22Rv1 (cell line): ENCODE measurements around the gene FLACC1.
A peak's percentile ranks its signal among the peaks of the same experiment; 100 is the strongest.

Experiments used
- H3K27ac ChIP-seq: fragments of 450-650 bp; 2 replicates; pipeline ENCODE4 v1.5.1; 2017
- ZFX ChIP-seq: fragments of 450-650 bp; IDR thresholded peaks from 2 replicates; pipeline ENCODE4 v1.6.1; 2017; ENCODE audit warnings: antibody characterized with exemption, borderline replicate concordance
- TF ChIP-seq, protein P1 (sequence below): fragments of 450-650 bp; IDR thresholded peaks from 2 replicates; pipeline ENCODE4 v1.5.1; 2017; ENCODE audit warnings: mild to moderate bottlenecking

Gene FLACC1

DNA sequence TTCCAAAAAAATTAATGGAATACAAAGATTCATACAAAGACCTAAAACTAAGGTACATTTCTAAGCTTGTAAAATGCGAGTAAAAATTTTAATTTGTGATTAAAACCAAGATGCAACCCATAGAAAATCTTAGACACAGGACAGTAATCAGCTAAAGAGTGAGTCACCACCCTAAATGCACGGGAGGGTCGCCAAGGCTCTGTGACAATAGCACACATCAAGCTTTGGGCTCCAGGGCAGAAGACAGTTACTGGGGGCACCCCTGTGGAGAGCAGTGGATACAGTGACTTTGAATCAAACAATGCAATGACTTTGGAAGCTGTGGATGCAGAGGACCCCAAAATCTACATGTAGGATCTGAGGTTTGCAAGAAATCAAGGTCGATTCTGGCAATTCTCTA, 7.5 kb downstream of the FLACC1 start:
- no peak for TF ChIP-seq ZFX
- H3K27ac ChIP-seq = no peak overlapping the region

DNA sequence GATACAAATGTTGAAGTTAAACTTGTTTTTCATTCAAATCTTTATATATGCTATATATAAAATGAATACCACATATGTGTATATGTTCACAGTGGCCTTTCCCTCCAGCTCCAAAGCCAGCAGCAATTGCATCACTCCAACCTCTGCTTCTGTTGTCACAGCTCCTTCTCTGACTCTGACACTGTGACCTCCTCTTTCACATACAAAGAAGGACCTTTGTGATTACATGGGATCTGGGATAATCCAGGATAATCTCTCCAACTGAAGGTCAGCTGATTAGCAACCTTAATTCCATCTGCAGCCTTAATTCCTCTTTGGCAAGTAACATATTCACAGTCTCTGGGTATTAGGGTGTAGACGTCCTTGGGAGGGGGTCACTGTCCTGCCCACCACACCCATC, 8.4 kb downstream of the FLACC1 start:
- TF ChIP-seq, protein P1, sequence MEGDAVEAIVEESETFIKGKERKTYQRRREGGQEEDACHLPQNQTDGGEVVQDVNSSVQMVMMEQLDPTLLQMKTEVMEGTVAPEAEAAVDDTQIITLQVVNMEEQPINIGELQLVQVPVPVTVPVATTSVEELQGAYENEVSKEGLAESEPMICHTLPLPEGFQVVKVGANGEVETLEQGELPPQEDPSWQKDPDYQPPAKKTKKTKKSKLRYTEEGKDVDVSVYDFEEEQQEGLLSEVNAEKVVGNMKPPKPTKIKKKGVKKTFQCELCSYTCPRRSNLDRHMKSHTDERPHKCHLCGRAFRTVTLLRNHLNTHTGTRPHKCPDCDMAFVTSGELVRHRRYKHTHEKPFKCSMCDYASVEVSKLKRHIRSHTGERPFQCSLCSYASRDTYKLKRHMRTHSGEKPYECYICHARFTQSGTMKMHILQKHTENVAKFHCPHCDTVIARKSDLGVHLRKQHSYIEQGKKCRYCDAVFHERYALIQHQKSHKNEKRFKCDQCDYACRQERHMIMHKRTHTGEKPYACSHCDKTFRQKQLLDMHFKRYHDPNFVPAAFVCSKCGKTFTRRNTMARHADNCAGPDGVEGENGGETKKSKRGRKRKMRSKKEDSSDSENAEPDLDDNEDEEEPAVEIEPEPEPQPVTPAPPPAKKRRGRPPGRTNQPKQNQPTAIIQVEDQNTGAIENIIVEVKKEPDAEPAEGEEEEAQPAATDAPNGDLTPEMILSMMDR = no peak
- TF ChIP-seq ZFX = no peak

DNA sequence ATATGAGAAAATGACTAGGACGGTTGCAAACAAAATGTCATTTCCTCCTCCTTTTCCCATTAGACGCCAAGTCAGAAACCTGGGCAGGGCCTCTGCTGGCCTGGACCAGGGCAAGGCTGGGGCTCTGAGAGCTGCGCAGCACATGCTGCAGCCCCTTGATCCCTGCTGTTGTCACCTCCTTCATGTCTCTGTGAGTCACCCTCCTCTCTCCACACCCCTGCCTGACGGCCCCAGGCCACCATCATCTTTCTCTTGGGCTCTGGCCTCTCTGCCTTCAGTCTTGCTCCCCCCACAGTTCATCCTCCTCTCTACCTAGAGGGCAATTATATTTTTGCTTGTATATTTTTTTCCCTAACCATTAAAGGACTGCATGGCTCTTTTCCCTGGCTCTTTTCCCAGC, 10.0 kb downstream of the FLACC1 start:
- TF ChIP-seq, protein P1 = no peak
- H3K27ac ChIP-seq = no peak overlapping the region

More for the DNA sequence above, 8.4 kb downstream of the FLACC1 start:
- no peak overlapping the region for H3K27ac ChIP-seq

DNA sequence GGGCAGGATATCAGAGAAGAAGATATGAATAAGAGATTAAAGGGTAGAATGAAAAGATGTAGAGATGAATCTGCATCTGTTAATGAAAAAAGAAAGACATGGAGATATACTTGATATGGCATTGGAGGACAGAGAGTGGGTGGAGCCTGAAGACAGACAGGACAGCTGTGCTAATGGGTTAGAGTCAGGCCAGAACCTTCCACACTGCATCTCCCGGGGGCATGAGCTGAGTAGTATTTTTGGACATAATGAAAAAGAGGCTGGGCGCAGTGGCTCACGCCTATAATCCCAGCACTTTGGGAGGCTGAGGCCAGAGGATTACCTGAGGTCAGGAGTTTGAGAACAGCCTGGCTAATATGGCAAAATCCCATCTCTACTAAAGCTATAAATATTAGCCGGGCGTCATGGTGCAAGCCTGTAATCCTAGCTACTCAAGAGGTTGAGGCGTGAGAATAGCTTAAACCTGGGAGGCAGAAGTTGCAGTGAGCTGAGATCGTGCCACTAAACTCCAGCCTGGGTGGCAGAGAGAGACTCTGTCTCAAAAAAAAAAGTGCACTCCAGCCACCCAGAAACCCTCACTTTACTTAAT, 11.4 kb downstream of the FLACC1 start:
- no peak overlapping the region for H3K27ac ChIP-seq
- TF ChIP-seq, protein P1 = no peak
- TF ChIP-seq ZFX = no peak

DNA sequence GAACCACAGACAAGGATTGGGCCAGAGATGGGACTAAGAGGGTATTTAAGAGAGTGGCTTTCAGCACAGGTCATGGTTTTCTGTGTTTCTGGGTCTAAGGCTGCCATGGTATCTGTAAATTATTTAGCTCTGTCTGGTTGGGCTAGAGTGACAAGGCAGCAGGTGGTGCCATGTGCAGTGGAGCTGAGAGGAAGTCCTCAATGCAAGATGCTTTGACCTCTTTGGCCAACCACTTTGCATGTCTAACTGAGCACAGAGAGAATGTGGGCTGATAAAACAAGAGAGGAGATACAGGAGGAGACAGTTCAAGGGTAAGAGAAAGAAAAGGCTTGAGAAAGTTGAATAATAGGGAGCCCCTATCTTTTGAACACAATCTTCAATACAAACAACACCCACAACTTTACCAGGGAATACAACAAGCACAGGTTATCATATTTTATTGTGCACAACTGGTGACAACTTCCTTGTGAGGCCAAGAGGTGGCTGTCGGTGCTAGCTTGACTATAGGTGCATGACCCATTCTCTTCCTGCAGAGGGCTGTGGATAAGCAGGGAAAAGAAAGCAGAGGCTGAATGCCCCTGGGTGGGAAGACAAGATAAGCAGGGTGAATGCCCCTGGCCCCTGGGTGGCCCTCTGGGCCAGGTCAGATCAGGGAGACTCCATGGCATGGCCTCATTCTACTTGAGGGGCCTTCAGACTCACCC, 12.3 kb downstream of the FLACC1 start:
- no peak for TF ChIP-seq ZFX
- TF ChIP-seq, protein P1 = peak; percentile 12; the same call in 1 of the 2 replicates
- no peak overlapping the region for H3K27ac ChIP-seq

DNA sequence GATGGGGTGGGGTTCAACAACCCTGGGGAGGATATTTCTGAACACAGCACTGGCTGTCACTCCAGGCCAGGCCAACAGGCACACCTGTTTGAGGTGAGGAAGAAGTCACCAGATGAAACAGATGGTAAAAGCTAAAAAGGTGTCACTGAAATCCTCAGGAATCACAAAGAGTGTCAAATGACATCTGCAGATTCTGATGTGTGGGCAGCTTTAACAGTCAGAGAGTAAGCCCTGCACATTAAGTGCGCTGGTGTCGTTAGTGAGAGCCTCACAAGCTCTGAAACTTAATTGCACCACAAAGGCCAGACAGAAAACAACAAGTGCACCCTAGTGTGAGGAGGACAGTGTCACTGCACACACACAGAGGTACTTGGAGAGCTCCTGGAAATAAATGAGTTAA, 13.6 kb downstream of the FLACC1 start:
- H3K27ac ChIP-seq = no peak overlapping the region
- TF ChIP-seq, protein P1 = no peak
- no peak for TF ChIP-seq ZFX

DNA sequence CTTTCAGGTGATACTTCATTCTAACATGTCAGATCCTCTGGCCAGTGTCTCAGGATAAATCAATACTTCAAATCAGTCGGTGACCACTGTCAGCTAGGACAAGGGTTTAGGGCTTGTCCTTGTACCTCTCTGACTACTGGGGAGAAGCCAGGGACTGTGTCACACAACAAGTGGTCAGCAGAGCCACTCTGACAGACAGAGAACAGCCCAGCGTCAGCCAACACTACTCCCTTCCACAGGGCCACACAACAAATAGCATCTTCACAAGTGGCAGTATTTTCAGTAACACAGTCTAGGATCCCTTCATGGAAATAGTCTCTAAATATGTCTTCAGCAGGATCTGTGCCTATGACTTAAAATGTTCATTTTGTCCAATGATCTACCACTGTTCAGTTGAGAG, 14.2 kb downstream of the FLACC1 start:
- TF ChIP-seq ZFX = no peak
- TF ChIP-seq, protein P1 = no peak
- H3K27ac ChIP-seq = no peak overlapping the region

DNA sequence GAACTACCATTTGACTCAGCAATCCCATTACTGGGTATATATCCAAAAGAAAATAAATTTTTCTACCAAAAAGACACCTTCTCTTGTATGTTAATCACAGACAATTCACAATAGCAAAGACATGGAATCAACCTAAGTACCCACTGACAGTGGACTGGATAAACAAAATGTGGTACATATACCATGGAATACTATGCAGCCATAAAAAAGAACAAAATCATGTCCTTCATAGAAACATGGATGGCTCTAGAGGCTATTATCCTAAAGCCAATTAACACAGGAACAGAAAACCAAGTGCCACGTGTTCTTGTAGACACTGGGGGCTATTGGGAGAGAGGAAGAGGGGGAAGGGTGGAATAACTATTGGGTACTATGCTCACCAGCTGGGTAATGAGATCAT, 27.7 kb downstream of the FLACC1 start:
- H3K27ac ChIP-seq = no peak overlapping the region
- TF ChIP-seq, protein P1 = no peak
- no peak for TF ChIP-seq ZFX
